Heart left ventricle (tissue), 16 donors: ENCODE results near the gene GNAI2. TPM values are rescaled to one million over a fixed set of nuclear protein-coding genes. Genes with fewer than 3 reads are reported as not detected.

Experiments
- ATAC-seq, 4 donors: fragments of 200-7000 bp; cut with Tn5 transposase; one replicate each; pipeline ENCODE4 v1.9.1; 2020 to 2022; ENCODE audit warnings: moderate library complexity in 4 of 4, mild to moderate bottlenecking in 3 of 4, moderate number of reproducible peaks in 1 of 4
- DNase-seq, 5 donors: peaks; one replicate each; pipeline ENCODE4 v3.0.0-alpha.2; 2020
- H3K27ac ChIP-seq, 12 donors: fragments of 200-600 bp; sonication (generic) in 4 of 12; one replicate each; pipeline versions ENCODE4 v1.5.0 to v1.8.0; 2016 to 2022; ENCODE audit warnings: mild to moderate bottlenecking in 2 of 12
- H3K27me3 ChIP-seq, 9 donors: fragments of 200-600 bp; sonication (generic) in 2 of 9; one replicate each; pipeline versions ENCODE4 v1.5.1 to v1.8.0; 2016 to 2022; ENCODE audit warnings: mild to moderate bottlenecking in 3 of 9
- H3K36me3 ChIP-seq, 9 donors: fragments of 200-600 bp; sonication (generic) in 2 of 9; one replicate each; pipeline versions ENCODE4 v1.5.0 to v1.8.0; 2018 to 2022; ENCODE audit warnings: mild to moderate bottlenecking in 2 of 9
- H3K4me1 ChIP-seq, 12 donors: fragments of 200-600 bp; sonication (generic) in 4 of 12; one replicate each; pipeline versions ENCODE4 v1.5.0 to v1.8.0; 2016 to 2022; ENCODE audit warnings: mild to moderate bottlenecking in 3 of 12
- H3K4me3 ChIP-seq, 12 donors: fragments of 200-600 bp; sonication (generic) in 4 of 12; one replicate each; pipeline versions ENCODE4 v1.5.0 to v1.8.0; 2017 to 2022; ENCODE audit warnings: mild to moderate bottlenecking in 9 of 12, moderate library complexity in 4 of 12
- H3K9me3 ChIP-seq, 12 donors: fragments of 200-600 bp; sonication (generic) in 4 of 12; one replicate each; pipeline versions ENCODE4 v1.5.0 to v1.8.0; 2016 to 2022; ENCODE audit warnings: mild to moderate bottlenecking in 1 of 12
- POLR2A ChIP-seq, 2 donors: fragments of 450-650 bp; IDR thresholded peaks; one replicate each; pipeline ENCODE4 v1.6.1; 2017; ENCODE audit warnings: antibody characterized with exemption in 2 of 2, mild to moderate bottlenecking in 2 of 2, moderate library complexity in 2 of 2
- WGBS, 4 donors: extraction: QIAGEN DNeasy Blood & Tissue Kit in 2 of 4; methylation state at CpG; one replicate each; pipeline versions ENCODE4 v1.1.5 to v1.1.7; 2013 to 2018; 5-methylcytosine and 5-hydroxymethylcytosine counted together
- intact Hi-C, 10 donors: fragments of 100-400 bp; cut with DNase I; formaldehyde crosslinking; loops; one replicate each; pipeline versions ENCODE4 v1.11.1 to v1.14.2; 2022
- long read RNA-seq, 3 donors: library from polyadenylated mRNA; unstranded; transcript quantifications; one replicate each; pipeline ENCODE4 v2.0.0, GENCODE V29; 2020 to 2021
- polyA plus RNA-seq, 2 donors: library from polyadenylated mRNA; stranded (reverse); fragments of 200-250 nt; gene quantifications; one replicate each; pipeline ENCODE4 v1.2.3, GENCODE V29; 2013
- total RNA-seq, 9 donors: library from RNA; depleted of rRNA in 2 of 9; stranded (reverse); fragments of >200 nt in 2 of 9; fragmentation: NEBNext Ultra II Directional in 3 of 9; extraction: Animal tissue kit (Norgen Biotek cat#: 25700) in 3 of 9; gene quantifications; one replicate each; pipeline versions ENCODE4 v1.1.0 to v1.2.4, GENCODE V29; 2016 to 2023
- TF ChIP-seq, protein P1 (sequence below), 12 donors: fragments of 200-600 bp; sonication (generic) in 4 of 12; IDR thresholded peaks; one replicate each; pipeline versions ENCODE4 v1.5.0 to v1.8.0; 2018 to 2022; ENCODE audit warnings: antibody characterized with exemption in 12 of 12, mild to moderate bottlenecking in 5 of 12
- donor health status: ischemic (EF 13 %, LVEDD 7.1; RV severe dilation, severe dysfunction).
- donor health status: healthy with polysubstance abuse.
- donor health status: DM: no; HTN: yes; CAD: no.
- donor health status: DM: no; HTN: no; CAD: no.
- donor health status: ischemic (EF 25% LVEDD 6.9; RV normal size, moderate dysfunction).
- donor health status: ischemic (EF 25% LVEDD 5.7; RV mildly dilated, moderate dysfunction).
- donor health status: healthy.
- donor health status: DM: yes; HTN: yes; CAD: no.
- donor health status: ischemic (EF 35%, LVEDD 5.7; RV mildly dilated, moderate dysfunction).
- donor health status: nonischemic (EF 11% LVEDD 7.7; RV severe dilation, severe dysfunction).
- donor health status: DM: yes; HTN: yes; CAD: no.
- donor health status: PGD.
- donor health status: ischemic (EF 29% LVEDD 5.4; RV normal size, mild dysfunction).
- donor health status: nonischemic (EF 23%, LVEDD 6.1; RV moderate dilation, normal function).

The GNAI2 gene
- total RNA-seq = 100 to 1,000 TPM; 106 to 365 (median 140) TPM
- 100 to 1,000 TPM in 1 of 2 donors, 10 to 100 TPM in 1; 93.2 to 180 TPM for polyA plus RNA-seq
- long read RNA-seq, donor 1, transcript GNAI2-202 (9 exons, 2,464 nt) = major isoform, 116 of 132 reads
- long read RNA-seq, donor 1, partial matches to known transcripts = 3 of 132 reads
- long read RNA-seq, donor 1, other reads (novel, unspliced or antisense) = 13 of 132 reads
- long read RNA-seq, donor 2, partial matches to known transcripts = 9 of 16 reads
- long read RNA-seq, donor 2, other reads (novel, unspliced or antisense) = 0 of 16 reads
- long read RNA-seq, donor 3, transcript GNAI2-202 (9 exons, 2,464 nt) = major isoform, 120 of 151 reads
- long read RNA-seq, donor 3, partial matches to known transcripts = 10 of 151 reads
- long read RNA-seq, donor 3, other reads (novel, unspliced or antisense) = 19 of 151 reads

DNA sequence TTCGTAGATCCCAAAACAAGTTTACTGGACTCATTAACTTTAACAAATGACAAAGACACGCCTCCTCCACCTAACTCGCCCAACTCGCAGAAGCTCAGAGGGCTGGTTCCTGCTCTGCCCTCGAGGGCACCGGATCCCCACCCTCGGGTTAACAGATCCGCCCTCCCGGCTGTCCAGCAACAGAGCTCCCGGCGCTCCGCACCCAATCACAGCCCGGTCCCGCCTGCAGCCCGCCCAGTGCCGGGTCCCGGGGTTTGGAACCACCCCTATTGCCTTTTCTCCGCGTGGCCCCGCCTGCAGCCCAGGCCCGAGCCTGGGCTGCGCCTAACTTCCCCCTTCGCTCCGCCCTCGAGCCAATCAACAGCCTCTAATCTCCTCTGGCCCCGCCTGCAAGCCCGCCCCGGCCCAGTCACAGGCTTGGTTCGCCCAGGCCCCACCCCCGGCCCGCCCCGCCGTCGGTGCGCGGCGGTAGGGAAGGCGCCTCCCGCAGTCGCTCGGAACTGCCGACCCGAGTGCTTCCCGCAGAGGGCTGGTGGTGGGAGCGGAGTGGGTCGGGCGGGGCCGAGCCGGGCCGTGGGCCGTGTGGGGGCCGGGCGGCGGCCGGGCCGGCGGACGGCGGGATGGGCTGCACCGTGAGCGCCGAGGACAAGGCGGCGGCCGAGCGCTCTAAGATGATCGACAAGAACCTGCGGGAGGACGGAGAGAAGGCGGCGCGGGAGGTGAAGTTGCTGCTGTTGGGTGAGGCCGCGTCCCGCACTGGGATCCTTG is at the start of gene GNAI2:
Gene GNAI2 (plus strand): TSS at position 489 of the 768 bp plus-strand sequence. CDS start 132 bp downstream, at position 621.
- Histone ChIP-seq H3K27ac (peak within 1 kb of the TSS; percentile 76 to 99 (median 94)), H3K9me3 (no peaks in the 10 kb centered on the region), H3K4me1 (peaks cover 5 to 54% (median 37%) of the 10 kb centered on the region in 12 donors), H3K36me3 (peaks cover 0 to 25% (median 0%) of the 10 kb centered on the region in 9 donors), H3K27me3 (no peaks in the 10 kb centered on the region), H3K4me3 (peak within 1 kb of the TSS; percentile 82 to 100 (median 93))
- TF ChIP-seq, protein P1, sequence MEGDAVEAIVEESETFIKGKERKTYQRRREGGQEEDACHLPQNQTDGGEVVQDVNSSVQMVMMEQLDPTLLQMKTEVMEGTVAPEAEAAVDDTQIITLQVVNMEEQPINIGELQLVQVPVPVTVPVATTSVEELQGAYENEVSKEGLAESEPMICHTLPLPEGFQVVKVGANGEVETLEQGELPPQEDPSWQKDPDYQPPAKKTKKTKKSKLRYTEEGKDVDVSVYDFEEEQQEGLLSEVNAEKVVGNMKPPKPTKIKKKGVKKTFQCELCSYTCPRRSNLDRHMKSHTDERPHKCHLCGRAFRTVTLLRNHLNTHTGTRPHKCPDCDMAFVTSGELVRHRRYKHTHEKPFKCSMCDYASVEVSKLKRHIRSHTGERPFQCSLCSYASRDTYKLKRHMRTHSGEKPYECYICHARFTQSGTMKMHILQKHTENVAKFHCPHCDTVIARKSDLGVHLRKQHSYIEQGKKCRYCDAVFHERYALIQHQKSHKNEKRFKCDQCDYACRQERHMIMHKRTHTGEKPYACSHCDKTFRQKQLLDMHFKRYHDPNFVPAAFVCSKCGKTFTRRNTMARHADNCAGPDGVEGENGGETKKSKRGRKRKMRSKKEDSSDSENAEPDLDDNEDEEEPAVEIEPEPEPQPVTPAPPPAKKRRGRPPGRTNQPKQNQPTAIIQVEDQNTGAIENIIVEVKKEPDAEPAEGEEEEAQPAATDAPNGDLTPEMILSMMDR (IDR thresholded peaks at IDR 0.05) = no peak
- peak; percentile 95 to 98 for TF ChIP-seq POLR2A (IDR thresholded peaks at IDR 0.05)
- DNase-seq (peak; percentile 99), ATAC-seq (peak; percentile 90 to 94 (median 94))
- intact Hi-C loops = loop anchor here in 3 of 10 donors (5.0 kb wide), 1 partner anchor 86 kb away; the partner anchor contains the start of gene HYAL2 (in 3 of the 3)
- 0 to 2% (median 1%) methylated on average over 37 to 75 of the region's 75 CpGs for WGBS, 4 donors

DNA sequence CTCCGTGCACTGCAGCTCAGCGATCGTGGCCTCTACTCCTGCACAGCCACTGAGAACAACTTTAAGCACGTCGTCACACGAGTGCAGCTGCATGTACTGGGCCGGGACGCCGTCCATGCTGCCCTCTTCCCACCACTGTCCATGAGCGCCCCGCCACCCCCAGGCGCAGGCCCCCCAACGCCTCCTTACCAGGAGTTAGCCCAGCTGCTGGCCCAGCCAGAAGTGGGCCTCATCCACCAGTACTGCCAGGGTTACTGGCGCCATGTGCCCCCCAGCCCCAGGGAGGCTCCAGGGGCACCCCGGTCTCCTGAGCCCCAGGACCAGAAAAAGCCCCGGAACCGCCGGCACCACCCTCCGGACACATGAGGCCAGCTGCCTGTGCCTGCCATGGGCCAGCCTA is 48.3 kb upstream of the GNAI2 start:
- ATAC-seq = no peak
- no peak for DNase-seq
- Histone ChIP-seq H3K36me3 (peaks cover 0 to 23% (median 4%) of the 10 kb centered on the region in 9 donors), H3K9me3 (no peaks in the 10 kb centered on the region), H3K4me3 (no peak overlapping the region), H3K27ac (no peak overlapping the region), H3K27me3 (peaks cover 0 to 6% (median under 1%) of the 10 kb centered on the region in 9 donors), H3K4me1 (peaks cover 0 to 7% (median under 1%) of the 10 kb centered on the region in 12 donors)
- 92 to 98% (median 95%) methylated on average over 16 to 19 of the region's 19 CpGs for WGBS, 4 donors
- TF ChIP-seq, protein P1 (IDR thresholded peaks at IDR 0.05) = no peak
- TF ChIP-seq POLR2A (IDR thresholded peaks at IDR 0.05) = no peak
- intact Hi-C loops = loop anchor here in 4 of 10 donors (1.0 to 2.0 kb wide), 3 partner anchors 31 to 65 kb away; partner anchors contain the start of gene SEMA3F (in 3 of the 4)

DNA sequence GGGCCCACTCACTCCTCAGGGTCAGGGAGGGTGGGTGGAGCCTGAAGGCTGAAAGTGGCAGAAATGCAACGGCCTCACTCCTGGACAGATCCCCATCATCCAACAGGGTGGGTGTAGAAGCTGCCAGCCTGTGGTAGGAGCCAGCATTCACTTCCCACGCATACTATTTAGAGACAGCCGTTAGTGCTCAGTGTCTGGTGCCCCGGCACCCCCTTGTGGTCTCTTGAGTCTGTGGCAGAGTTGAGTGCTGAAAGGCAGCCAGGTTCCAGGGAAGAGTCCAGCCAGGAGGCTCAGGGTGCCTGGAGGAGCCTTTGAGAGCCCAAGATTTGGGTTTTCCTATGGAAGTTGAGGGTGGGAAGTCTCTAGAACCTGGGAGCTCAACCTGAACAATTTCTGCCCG is 46.7 kb upstream of the GNAI2 start:
- H3K36me3 ChIP-seq = peaks cover 0 to 16% (median 4%) of the 10 kb centered on the region in 9 donors
- H3K27me3 ChIP-seq = peaks cover 12 to 21% (median 16%) of the 10 kb centered on the region in 9 donors
- no peaks in the 10 kb centered on the region for H3K9me3 ChIP-seq
- peaks cover 0 to 23% (median 8%) of the 10 kb centered on the region in 12 donors for H3K4me1 ChIP-seq
- WGBS, 4 donors = 0 to 20% (median 10%) methylated on average over 4 to 5 of the region's 5 CpGs
- no peak overlapping the region for H3K4me3 ChIP-seq
- H3K27ac ChIP-seq = no peak overlapping the region
- TF ChIP-seq, protein P1 (IDR thresholded peaks at IDR 0.05) = peak; percentile 58 to 86 (median 76)
- no peak for TF ChIP-seq POLR2A (IDR thresholded peaks at IDR 0.05)
- DNase-seq (peak in 4 of 5 donors; percentile 73 to 81 (median 77)), ATAC-seq (peak; percentile 80 to 86 (median 82))
- intact Hi-C loops = loop anchor here in 9 of 10 donors (1.0 to 2.0 kb wide), 5 partner anchors 32 to 68 kb away; partner anchors contain the start of gene SEMA3F (in 4 of the 9)
